HT1080 (cell line): Measurements from ENCODE around the gene MAGI1. TPM values are rescaled to one million over a fixed set of nuclear protein-coding genes. Genes with fewer than 3 reads are reported as not detected.

Experiments
- DNase-seq: peaks from one replicate; pipeline ENCODE4 v3.0.0-alpha.2; 2015; ENCODE audit warnings: low read depth
- total RNA-seq: library from RNA; depleted of rRNA; stranded (reverse); fragments of >200 nt; shearing (Covaris generic); gene quantifications from 2 replicates; pipeline ENCODE4 v1.2.3, GENCODE V29; 2014

The MAGI1 gene
- total RNA-seq, 1 experiment from 2014 or later: 15.2 TPM

DNA sequence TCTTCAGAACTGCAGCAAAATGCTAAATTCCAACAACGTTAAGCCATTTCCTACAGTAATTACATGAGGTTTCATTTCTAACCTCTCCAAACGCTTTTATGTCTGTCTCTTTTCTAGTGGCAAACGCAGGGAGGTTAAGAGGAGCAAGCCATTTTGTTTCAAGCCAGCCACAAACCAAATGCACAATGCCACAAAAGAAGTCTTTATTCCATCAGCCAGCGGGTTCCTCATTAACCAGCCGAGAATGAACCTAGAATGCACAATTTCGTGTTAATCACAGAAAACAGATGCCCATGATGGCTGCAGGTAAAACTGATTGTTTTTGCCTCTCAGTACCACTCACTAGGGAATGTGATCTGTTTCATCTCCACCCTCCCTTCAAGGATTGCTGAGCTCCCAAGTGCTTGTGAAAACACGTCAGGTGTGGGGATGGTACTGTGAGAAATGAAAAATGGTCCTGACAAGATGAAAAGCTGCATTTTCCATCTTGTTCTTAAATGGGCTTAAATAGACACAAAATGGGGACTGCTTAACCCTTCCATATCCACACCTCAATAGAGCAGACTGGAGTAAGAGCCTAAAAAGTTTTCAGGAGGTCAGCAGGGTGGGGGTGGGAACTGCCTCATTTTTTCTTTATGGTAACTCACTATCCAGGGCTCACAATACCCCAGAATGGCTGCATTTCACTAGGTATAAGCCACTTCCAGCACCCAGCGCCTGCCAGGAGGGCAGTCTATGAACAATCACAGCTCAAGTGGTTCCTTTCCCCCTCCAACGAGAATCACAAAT lies 277.1 kb downstream of the MAGI1 start:
- DNase-seq: no peak

GRCh38 chr3:65758876-65759598 lies 279.7 kb downstream of the MAGI1 start:
- peak; percentile 10 for DNase-seq

- DNase-seq: no peak
Observed at GRCh38 chr3:65758438-65758837, 280.3 kb downstream of the MAGI1 start.

- no peak for DNase-seq
Observed at GRCh38 chr3:65752636-65753035, 286.1 kb downstream of the MAGI1 start.

DNA sequence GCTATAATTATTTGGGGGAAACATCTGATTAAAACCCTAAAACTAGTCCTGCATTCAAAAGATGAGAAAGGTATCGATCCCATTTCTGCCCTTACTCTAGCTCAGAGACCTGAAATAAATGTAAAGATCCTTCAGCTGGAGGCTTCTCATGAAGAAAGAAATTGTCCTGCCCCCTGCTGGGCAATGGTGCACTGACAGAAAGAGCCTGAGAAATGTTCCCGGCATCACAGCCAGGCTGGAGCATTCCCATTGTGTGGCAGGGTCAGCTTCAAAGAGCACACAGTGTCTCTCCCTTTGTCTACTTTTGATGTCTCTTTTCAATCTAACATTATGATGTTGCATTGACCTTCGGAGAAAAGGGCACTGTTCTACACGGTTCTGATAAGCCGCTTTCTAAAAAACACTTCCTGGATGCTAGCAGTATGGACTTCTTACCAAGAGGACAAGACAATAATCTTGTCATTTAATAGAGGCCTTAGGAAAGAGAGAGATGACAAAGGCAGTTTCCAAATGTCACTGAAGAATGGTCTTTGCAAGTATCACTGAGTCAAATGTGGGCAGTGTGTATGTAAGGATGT lies 287.5 kb downstream of the MAGI1 start:
- DNase-seq: peak; percentile 24

DNA sequence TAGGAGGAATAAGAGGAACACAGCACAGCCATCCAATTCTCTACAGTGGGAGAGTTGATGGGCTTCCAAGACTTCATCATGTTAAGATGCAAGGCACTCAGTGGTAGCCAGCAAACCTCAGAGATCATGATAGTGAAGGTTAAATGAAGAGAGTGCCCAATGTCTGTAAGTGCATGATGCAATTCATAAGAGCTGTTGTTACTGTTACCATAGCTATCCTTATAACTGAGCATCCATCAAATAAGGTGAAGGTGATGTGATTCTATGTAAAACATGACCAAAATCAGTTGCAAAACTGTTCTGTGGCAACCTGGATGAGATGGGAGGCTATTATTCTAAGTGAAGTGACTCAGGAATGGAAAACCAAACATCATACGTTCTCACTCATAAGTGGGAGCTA lies 289.7 kb downstream of the MAGI1 start:
- no peak for DNase-seq

GRCh38 chr3:65748326-65748725 lies 290.4 kb downstream of the MAGI1 start:
- no peak for DNase-seq

DNA sequence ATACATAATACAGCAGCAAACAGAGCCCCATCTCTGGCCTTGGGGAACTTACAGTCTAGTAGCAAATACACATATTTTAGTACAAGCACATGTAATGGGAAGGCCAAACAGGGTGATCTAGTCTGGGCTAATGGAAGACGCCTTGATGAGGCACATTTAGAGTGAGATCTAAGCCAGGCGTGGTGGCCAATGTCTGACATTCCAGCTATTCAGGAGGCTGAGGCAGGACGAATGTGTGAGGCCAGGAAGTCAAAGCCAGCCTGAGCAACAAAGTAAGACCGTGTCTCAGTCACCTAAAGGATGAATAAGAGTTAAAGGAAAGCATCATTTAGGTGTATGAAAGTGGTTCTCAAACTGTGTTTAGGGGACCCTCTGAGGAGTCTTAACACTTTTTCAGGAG lies 291.9 kb downstream of the MAGI1 start:
- no peak for DNase-seq

DNA sequence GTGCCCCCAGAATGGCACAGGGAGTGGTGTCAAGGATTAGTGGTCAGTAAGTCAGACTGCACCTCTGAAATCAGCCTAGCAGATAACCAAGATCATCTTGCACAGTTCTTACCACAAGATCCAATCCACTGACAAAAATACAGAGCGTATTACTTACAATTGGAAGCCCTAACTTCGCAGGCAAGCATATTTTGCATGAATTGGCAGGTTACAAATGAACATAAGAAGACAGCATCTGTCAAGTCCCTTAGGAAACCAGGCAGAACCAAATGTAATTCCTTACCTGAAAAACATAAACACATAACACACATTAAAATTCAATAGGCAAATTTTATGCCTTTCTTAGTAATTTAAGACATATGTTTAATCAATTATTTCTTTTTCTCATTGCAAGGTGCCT lies 293.4 kb downstream of the MAGI1 start:
- DNase-seq: no peak

DNA sequence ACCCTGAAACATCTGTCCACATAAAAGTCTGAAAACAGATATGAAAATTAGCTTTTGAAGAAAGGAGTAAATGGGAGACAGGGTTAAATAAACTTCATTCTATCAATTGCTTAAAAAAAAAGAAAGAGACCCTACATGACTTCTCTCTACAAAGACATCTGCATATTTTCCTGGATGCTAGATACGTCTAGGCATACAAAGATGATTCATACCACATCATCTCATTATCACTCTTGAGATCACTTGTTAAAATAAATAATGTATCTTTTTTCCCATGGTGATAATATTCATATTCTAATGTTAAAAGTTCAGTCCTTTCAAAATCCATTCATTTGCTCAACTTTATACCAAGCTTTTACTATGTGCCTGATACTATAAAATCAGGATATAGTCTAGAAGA lies 295.8 kb downstream of the MAGI1 start:
- peak; percentile 8 for DNase-seq

DNA sequence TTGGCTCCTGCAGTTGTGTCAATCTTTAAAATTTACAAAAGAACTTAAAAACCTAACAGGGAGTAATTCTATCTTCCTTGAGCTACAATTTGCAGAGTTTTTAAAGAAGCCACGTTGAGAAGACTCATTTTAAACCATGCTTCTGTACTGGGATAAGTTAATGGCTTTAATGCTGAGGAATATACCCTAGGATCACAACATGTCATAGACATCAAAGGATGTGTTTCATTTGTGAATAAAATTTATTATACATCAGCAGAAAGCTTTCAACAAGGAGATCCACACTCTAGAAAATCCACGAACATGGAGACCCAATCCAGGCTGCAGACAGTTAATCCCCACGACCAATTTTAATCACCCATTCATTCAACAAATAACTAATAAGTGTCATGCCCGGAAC lies 297.2 kb downstream of the MAGI1 start:
- no peak for DNase-seq

DNA sequence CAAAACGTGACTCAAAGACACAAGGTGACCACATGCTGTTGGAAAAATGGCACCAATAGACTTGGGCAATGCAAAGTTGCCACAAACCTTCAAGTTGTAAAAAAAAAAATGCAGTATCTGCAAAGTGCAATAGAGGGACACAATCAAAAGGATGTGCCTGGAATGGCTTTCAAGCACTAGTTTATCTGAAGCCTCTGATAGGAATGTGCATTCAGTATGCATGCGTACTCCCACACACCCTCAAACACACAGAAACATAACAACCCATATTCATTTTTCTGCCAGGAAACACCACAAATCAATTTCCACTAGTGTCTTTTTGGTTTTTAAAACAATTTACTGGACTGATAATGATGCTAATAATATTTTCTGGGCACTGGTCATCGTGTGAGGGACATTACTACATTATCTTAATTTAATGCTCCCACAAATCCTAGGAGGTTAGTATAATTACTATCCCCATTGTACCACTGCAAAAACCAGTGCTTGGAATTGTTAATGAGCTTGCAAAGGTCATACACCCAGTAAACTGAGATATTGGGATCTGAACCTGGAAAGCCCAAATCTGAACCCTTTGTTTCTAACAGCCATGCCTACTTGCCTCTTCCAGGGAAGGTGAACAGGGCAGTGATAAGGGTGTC lies 298.7 kb downstream of the MAGI1 start:
- no peak for DNase-seq

DNA sequence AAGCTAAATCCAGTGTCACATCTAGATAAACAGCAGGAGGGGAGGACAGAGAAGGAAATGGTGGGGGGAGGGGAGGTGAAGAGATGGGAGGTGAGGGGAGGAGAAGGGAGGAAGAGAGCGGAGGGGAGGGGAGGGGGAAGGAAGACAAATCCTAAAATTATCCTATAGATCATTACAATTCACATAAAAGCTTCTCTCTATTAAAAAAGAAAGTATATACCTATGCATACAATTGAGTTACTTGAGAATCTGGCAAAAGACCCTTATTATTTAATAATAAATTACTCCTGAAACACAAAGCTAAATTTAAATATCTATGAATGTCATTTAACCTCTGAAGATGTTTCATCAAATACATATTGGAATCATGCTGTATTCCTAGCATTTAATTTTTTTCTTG lies 303.9 kb downstream of the MAGI1 start:
- DNase-seq: no peak

- DNase-seq: no peak
Observed at GRCh38 chr3:65734382-65734781, 304.3 kb downstream of the MAGI1 start.

DNA sequence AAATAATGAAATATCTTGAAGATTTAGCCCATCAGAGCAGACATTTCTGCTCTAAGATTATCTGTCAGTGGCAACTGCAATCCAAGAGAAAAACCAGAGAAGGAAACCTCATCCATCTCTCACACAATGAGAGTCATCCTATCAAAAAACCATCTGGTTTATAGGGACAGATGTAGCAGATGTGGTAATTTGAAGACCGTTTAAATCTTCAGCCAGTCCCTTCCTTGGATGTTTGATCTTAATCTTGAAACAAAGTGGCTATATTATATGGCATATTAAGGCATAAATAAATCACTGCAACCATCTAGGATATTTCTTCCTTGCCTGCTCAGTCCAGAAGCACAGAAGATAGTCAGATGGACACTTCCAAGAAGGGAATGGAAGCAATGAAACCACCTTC lies 305.3 kb downstream of the MAGI1 start:
- no peak for DNase-seq

DNA sequence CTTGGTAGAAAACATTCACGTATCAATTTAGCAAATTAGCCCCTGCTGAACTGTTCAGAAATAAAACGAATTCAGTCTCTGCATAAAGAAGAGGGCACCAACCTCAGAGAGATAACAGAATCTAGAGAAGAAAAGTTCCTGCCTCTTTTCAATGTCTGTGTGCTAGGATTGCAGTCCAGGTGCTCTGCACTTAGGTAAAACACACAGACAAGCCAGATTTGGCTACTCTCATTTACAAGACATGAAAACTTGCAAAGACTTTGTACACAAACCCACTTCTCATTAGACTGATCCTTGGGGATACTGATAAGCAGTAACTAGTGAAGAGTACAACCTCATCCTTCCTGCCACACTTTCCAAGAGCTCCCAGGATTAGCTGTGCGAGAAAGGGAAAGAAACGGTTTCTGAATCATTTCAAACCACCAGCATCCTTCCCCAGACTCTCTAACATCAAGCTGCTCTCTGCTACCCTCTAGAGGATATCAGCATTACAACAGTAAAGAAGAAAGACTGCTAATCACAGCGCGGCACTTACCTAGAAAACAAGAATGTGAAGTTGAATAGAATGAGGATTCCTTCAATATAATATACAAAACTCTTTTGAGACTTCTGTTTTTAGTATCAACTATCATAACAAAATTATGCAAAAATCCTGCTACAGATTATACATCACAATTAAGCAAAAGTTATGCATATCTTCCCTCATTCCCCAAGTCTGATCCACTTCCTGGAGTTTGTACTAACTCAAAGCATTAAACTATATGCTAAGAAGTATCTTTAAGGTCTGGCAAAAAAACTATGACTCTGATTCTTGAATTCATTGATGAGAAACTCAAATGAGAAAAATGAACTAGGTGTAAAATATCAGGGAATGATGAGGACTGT lies 306.4 kb downstream of the MAGI1 start:
- DNase-seq: peak; percentile 82

DNA sequence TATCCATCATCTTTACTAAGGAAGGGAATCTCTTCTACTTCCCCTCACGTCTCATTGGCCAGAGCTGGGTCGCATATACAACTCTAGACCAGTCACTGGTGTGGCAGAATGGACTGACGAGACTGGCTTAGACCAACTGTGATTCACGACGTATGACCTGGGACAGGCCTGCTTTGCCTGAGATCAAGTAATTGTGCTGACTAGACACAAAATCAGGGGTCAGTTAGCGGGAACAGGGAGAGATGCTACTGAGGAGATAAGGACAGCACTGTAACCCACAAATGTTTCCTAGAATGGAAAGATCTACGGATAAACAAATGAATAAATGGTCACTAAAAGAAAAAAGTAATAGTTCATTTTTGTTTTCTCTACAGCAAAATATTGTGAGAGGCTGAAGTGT lies 308.3 kb downstream of the MAGI1 start:
- no peak for DNase-seq

DNA sequence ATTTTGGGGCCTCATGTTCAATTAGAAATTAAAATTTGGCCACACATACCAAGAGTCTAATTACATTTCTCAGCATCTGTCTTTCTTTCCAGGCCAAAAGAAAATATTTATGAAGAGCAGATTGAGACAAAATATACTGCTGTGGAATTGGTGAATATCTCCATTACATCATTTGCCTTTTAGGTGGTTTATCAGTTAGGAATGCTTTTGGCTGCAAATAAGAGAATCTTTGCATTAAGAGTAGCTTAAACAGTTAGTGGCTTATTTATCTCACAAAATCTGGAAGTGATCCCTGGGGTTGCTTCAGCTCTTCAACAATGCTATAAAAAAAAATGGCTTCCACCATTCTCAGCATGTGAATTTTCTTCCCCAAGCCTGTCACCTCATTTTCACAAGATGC lies 308.7 kb downstream of the MAGI1 start:
- no peak for DNase-seq

DNA sequence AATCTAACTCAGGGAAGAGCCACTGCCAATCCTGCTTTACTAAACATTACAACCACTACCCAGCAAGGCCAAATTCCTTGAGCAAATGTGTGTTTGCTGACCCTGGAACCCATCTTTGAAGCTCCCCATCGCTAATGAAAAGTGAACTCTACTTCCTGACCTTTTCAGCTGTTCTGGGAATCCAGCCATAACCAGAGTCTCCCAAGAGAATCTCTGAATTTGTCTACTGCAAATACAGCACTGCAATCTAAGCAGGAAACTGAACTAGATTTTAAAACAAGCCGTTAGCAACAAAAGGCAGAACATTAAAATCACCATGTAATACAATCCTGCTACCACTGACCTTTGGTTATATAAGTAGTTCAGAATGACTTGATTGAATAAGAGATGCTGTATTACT lies 309.2 kb downstream of the MAGI1 start:
- DNase-seq: no peak

- no peak for DNase-seq
Observed at GRCh38 chr3:65728138-65728537, 310.6 kb downstream of the MAGI1 start.

DNA sequence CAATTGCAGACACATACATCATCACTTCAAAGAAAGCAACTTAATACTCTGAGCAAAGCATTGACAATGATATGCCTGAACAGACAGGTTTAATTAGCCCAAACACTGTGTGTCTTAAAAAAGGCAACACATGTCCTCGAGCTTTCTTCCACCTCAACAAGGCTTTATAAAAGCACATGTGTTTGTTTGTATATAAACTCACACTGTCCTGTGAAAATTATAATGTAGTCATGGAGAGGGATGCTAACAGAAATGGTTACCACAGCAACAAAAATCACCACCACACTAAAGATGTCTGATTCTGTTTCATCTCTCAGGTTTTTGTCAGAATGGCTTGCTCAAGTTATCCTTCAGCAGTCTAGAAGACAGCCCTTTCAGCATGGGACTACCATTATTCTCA lies 314.7 kb downstream of the MAGI1 start:
- no peak for DNase-seq
